GM18520 (cell line): Measurements from ENCODE around the gene USP54.
A peak's percentile ranks its signal among the peaks of the same experiment; 100 is the strongest.
"Not testable (repeated sequence)": the region's sequence is repeated elsewhere in the genome, so short reads cannot be mapped to it uniquely, and the experiment has no call there.

Experiments used
- ATAC-seq: cut with Tn5 transposase; IDR thresholded peaks from one replicate; pipeline ENCODE4 v1.9.1; 2021; ENCODE audit not compliant: unreplicated experiment

The USP54 gene, protein sequence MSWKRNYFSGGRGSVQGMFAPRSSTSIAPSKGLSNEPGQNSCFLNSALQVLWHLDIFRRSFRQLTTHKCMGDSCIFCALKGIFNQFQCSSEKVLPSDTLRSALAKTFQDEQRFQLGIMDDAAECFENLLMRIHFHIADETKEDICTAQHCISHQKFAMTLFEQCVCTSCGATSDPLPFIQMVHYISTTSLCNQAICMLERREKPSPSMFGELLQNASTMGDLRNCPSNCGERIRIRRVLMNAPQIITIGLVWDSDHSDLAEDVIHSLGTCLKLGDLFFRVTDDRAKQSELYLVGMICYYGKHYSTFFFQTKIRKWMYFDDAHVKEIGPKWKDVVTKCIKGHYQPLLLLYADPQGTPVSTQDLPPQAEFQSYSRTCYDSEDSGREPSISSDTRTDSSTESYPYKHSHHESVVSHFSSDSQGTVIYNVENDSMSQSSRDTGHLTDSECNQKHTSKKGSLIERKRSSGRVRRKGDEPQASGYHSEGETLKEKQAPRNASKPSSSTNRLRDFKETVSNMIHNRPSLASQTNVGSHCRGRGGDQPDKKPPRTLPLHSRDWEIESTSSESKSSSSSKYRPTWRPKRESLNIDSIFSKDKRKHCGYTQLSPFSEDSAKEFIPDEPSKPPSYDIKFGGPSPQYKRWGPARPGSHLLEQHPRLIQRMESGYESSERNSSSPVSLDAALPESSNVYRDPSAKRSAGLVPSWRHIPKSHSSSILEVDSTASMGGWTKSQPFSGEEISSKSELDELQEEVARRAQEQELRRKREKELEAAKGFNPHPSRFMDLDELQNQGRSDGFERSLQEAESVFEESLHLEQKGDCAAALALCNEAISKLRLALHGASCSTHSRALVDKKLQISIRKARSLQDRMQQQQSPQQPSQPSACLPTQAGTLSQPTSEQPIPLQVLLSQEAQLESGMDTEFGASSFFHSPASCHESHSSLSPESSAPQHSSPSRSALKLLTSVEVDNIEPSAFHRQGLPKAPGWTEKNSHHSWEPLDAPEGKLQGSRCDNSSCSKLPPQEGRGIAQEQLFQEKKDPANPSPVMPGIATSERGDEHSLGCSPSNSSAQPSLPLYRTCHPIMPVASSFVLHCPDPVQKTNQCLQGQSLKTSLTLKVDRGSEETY (N-terminal part only)

DNA sequence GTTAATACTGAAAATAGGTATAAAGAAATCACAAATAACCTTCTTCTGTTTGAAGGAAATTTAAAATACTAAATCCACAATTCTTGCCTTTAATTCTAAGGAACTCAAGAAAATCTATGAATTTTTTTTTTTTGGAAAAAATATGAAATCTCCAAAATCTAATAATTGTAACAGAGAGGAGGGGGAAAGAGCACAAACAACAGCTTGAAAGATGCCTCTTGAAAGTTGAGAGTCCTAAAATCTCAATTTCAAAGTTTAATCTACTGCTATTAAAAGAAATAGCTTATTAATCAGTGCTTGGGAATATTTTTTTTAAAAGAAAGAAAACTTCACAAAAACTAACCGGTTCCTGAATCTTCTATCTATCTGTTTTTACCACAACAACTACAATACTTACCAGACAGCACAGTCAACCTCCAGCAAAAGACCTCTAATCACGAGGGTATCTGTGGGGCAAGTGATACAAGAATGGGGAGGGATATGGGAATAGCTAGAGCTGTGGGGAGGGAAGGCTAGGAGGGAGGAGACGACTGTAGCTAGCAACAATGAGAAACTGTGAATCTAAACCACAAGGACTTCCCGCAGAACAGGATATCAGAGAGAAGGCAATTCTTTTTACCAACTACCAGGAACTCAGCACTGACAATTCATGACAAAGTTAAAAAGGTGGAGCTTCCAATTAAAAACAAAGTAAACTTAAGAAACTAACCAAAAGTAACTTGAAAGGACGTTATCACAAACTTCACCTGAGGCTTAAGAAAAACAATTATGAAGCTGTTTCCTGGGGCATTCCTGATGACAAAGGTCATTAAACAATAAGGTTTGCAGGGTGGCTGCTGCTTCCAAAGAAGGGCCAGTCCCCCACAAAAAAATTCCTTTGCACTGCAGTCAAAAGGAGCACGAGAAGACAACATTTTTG is at the start of gene USP54:
USP54 (minus strand) TSS at position 462 of the 919 bp plus-strand sequence. CDS start 15,684 bp downstream, outside the sequence.
- no peak for ATAC-seq

DNA sequence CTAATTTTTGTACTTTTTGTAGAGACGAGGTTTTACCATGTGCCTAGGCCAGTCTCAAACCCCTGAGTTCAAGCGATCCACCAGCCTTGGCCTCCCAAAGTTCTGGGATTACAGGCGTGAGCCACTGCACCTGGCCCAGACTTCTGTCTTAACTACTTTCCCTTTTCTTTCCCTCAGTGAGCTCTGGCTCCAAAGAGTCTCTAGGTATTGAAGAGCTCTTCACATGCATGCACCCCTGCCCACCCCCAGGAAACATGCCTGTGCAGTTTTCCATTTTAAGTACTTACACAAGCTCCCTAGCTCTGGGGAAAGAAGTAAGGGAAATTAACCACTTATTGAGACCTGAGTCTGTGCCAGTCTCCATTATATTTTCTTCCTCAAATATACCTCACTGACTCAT is 48.1 kb upstream of the USP54 start:
- no peak for ATAC-seq

DNA sequence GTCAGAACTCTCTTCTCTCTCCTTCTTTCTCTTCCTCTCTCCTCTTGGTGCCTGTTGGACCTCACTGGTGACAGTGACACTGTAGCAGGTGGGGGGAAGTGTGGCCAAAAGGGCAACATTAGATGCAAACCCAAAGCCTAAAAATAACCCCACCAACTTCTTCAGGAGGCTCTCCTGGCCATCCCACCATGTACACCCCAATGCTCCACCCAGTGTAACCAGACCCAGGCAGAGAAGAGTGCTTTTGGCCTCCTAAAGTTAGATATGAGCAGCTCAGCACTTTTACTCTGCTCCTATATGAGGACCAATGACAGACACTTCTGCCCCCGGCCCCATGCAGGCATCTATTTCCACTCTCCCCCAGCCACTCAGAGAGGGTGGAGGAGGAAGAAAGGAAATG is 44.6 kb upstream of the USP54 start:
- ATAC-seq, result no peak

DNA sequence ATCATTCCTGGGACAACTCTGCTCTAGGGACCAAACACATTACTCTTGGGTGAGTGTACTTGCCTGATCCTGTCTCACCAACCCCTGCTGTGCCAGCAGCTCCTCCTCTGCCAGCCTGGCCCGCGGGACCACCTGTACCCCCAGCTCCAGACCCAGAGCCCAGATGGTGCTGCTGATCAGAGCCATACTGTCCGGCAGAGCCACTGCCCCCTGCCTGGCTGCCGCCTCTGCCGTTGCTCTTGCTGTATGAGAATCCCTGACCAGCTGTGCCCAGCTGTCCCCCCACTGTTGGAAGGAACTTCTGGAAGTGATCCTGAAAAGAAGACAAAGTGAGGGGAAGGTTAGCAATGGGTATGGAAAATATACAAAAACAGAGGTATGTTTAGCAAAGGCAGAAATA is 43.3 kb upstream of the USP54 start:
- ATAC-seq, result no peak

DNA sequence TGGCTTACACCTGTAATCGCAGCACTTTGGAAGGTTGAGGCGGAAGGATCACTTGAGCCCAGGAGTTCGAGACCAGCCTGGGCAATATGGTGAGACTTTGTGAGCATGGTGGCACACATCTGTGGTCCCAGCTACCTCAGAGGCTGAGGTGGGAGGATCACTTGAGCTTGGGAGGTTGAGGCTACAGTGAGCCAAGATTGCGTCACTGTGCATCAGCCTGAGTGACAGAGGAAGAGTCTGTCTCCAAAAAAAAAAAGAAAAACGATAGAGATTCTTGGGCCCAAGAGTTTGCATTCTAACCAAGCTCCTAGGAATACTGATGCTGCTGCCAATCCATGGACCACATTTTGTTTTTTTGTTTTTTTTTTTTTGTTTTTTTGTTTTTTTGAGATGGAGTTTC is 38.0 kb upstream of the USP54 start:
- ATAC-seq, result no peak

DNA sequence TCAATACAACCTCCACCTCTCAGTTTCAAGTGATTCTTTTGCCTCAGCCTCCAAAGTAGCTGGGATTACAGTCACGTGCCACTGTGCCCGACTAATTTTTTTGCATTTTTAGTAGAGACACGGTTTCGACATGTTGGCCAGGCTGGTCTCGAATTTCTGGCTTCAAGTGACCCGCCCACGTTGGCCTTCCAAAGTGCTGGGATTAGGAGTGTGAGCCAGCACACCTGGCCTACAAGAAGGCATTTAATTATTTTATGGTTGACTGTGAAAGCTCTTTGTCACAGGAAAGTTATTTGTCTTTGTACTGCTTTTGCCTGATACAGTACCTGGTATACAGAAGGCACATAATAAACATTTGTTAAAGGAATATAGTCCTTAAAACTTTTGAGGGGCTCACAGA is 37.3 kb upstream of the USP54 start:
- ATAC-seq, result no peak

DNA sequence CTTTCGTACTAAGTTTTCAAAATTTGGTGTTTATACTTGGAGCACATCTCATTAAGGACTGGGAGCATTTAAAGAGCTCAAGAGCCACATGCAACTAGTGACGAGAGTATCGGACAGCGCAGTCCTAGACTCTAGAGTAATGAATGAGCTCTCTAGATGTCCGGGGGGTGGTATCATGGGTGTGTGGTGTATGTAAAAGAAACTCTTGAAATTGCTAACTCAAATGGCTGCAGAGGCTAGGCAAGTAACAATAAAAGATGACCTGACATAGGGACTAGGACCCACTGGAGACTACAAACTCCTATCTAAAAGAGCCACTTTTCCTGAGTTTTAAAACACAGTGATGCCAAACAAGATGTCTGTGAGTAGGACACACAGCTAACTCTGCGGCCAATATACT is 36.2 kb upstream of the USP54 start:
- no peak for ATAC-seq

DNA sequence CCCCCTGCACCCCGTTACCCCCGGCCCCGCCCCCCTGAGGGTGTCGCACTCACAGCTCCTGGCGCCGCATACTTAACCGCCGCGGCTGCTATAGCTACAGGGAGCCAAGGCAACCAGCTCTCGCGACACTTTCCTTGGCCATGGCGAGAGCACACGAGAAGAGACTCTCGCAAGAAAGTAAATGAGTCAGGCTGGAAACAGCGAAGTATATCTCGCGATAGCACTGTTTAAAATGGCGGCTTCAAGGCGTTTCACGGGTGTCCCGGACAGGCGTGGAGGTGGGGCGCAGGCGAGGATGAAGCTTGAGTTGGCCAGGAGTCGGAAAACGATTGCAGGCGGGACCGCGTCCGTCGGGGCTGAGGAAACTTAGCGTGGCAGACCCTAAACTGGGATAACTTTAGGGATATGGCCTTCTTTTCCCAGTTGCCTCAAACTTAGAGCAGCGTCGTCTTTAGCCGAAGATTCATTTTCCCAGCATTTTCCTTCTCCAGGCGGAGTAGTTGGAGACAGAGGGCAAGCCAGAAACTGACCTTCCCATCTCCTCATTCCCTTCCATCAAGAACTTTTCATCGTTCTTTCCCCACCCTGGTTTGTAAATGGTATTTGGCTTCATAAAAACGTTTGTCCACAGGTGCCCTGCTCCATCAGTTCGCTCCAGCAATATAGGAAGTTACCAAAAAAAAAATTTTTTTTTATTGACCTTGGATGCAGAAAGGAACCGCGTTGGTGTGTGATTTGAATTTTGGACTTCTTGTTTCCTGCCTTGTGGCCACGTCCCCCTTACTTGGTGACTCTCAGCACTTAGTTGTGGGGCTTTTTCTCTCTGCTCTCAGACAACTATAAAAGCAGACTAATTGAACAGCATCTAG is 35.0 kb upstream of the USP54 start:
- ATAC-seq, result peak; percentile 99

DNA sequence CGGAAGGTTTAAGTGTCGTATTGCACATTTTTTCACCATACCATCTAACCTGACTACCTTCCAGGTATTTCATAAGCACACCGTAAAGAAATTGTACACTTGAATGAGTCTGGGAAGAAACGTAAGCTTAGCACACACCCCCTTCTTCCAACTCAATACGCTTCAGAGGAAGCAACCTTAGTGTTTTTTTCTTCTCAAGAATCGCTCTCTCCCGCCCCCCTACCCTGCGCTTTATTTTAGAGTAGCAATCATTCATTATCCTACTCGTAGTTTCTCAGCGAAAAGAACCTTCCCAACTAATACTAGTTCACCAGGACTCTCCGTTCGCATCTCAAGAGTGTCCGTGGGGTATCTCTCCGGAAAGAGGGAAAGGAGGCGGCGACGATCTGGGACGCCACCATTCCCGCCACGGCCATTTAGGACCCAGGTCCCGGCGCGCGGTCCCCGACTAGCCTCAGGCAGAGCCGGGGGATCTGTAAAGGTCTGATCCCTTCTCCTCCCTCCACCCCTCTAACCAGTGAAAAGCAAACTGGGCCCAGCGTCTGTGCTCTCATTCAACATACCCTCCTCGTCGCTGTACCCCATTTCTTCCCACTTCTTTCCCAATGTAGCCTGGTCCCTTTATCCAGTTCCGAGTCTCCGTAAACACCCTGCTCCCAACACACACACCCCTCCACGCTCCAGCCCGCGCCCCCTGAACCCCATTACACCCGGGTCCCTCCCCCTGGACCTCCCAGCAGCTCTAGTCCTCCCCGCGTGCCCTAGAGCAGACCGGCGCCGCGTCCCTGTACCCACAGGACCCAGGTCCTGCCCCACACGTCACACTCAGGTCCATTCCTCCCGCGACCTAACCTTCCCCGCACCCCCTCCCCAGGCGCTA is 34.1 kb upstream of the USP54 start:
- no peak for ATAC-seq

DNA sequence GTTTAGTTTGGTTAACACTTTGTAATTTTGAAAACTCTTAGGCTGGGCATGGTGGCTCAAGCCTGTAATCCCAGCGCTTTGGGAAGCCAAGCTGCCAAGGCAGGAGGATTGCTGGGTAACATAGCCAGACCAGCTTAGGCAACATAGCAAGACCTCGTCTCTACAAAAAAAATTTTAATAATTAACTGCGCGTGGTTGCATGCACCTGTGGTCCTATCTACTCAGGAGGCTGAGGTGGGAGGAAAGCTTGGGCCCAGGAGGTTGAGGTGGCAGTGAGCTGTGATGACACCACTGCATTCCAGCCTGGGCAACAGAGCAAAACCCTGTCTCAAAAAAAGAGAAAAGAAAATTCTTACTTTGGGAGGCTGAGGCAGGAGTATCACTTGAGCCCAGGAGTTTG is 31.9 kb upstream of the USP54 start:
- no peak for ATAC-seq

DNA sequence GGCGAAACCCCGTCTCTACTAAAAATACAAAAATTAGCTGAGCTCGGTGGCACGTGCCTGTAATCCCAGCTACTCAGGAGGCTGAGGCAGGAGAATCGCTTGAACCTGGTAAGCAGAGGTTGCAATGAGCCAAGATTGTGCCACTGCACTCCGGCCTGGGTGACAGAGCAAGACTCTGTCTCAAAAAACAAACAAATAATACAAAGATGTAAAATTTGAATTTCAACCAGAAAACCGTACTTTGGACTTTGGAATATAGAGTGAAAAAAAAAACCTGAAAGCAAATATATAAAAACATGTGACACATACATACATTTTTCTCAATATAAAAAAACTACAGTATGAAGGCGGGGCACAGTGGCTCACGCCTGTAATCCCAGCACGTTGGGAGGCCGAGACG is 29.8 kb upstream of the USP54 start:
- ATAC-seq, result not testable (repeated sequence)

DNA sequence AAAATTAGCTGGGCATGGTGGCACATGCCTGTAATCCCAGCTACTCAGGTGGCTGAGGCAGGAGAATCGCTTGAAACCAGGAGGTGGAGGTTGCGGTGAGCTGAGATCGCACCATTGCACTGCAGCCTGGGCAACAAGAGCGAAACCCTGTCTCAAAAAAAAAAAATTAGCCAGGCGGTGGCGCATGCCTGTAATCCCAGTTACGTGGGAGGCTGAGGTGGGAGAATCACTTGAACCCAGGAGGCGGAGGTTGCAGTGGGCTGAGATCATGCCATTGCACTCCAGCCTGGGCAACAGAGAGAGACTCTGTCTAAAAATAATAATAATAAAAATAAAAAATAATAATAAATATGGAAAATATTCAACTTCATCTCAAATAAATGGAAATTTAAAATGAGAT is 26.0 kb upstream of the USP54 start:
- not testable (repeated sequence) for ATAC-seq

DNA sequence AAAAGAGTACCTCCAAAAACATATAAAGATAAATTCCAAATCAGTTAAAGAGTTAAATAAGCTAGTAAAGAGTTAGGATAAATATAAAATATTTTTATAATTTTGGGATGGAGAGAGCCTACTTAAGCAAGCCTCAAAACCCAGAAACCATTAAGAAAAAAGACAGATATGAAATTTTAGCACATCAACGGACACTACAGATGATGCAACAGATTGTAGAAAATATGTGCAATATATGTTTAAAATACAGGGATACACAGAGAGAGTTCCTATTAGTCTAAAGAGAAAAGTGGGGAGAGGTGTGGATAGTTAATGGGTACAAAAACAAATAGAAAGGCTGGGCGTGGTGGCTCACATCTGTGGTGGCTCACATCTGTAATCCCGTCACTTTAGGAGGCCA is 23.6 kb upstream of the USP54 start:
- ATAC-seq, result no peak

DNA sequence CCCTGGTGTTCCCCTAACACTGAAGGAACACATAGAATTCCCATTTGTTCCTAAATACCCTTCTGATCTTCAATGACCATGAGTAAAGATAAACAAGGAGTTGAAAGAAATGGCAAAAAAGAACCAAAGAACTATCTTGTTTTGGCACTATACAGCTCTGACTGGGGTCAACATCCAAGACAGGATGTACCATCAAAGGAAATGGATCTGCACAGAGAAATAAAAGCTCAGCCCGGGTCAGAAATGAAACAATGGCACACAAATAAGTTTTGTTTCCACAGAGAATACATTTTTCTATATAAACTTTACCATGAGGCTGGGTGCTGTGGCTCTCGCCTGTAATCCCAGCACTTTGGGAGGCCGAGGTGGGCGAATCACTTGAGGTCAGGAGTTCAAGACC is 18.0 kb upstream of the USP54 start:
- ATAC-seq, result no peak

DNA sequence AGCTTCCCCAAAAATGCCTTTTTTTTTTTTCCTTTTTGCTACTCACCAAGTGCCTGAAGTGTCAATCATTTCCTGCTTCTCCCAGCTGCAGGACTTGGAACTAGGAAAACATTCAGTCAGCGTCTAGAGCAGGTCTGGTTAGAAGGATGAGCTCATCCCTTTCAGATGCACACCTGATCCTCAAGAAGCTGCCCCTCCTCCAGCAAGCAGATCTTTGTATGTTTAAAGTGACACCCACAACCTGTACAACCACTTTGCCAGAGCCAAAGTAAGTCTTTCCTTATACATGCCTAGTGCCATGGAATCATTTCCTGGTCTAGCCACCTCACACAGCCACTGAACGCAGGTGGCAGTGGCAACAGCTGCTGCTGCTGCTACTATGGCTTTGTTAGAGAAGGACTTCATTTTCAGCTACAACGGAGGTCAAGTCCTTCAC is 10.4 kb upstream of the USP54 start:
- no peak for ATAC-seq

DNA sequence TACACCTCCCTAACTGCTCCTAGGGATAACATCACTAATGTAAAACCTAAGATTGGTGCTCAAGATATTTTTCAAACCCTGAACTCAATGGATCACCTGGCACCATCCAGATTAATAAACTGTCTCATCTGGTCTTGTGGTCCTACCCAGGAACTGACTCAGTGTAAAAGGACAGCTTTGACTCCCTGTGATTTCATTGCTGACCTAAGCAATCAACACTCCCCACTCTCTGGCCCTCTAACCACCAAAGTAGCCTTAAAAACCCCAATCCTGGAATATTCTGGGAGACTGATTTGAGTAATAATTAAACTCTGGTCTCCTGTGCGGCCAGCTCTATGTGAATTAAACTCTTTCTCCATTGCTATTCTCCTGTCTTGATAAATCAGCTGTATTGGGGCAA is 6.2 kb upstream of the USP54 start:
- ATAC-seq, result no peak

DNA sequence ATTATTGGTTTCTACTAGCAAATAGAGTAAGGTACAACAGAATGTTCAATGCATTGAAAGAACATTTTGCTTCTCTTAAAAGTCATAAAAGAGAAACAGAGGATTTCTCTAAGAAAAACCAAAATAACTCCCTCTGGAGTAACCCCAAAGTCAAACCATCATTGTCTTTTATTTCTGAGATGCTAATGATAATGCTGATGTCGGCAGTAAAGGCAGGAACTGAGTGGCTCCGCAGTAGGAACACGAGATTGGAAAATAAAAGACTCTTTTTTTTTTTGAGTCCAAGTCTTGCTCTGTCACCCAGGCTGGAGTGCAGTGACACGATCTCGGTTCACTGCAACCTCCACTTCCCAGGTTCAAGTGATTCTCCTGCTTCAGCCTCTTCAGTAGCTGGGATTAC is 2.7 kb upstream of the USP54 start:
- ATAC-seq, result no peak

DNA sequence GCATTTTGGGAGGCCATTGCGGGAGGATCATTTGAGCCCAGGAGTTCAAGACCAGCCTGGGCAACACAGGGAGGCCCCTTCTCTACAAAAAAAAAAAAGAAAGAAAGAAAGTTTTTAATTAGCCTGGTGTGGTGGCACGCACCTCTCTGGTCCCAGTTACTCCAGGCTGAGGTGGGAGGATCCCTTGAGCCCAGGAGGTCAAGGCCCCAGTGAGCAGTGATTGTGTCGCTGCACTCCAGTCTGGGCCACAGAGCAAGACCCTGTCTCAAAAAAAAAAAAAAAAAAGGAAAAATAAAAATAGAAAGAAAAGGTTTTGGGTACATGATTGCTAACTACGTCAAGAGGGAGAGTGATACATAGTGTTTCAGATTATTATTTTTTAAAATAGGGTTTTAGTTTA is 2.0 kb upstream of the USP54 start:
- no peak for ATAC-seq
